Measurements from ENCODE around the gene DYRK2. TPM values are rescaled to one million over a fixed set of nuclear protein-coding genes. Genes with fewer than 3 reads are reported as not detected.

The DYRK2 gene
- total RNA-seq, 6 experiments from 2014 or later = 30.4 to 40.1 (median 31.6) TPM

- DNase-seq = no peak
- peaks cover 12% of the 10 kb centered on the region; the same call in 1 of the 2 replicates for H3K36me3 Mint-ChIP-seq (ENCODE audit: low read depth)
- no peak for TF ChIP-seq CTCF (IDR thresholded peaks at IDR 0.05)
- peaks cover 57% of the 10 kb centered on the region for H3K4me1 Mint-ChIP-seq (ENCODE audit: low read depth)
- H3K9me3 Mint-ChIP-seq = no peaks in the 10 kb centered on the region
- no peaks in the 10 kb centered on the region; the same call in 1 of the 2 replicates for H3K27me3 Mint-ChIP-seq (ENCODE audit: insufficient read depth)
- no peak overlapping the region for H3K4me3 Mint-ChIP-seq
- peak overlapping the region; percentile 97 for H3K27ac Mint-ChIP-seq
Measured at GRCh38 chr12:67697443-67697842, 48.9 kb downstream of the DYRK2 start.

- H3K36me3 Mint-ChIP-seq (ENCODE audit: low read depth) = peaks cover 12% of the 10 kb centered on the region; the same call in 1 of the 2 replicates
- DNase-seq = no peak
- TF ChIP-seq CTCF (IDR thresholded peaks at IDR 0.05) = no peak
- peak overlapping the region; percentile 97 for H3K27ac Mint-ChIP-seq
- peak overlapping the region; percentile 88 for H3K4me3 Mint-ChIP-seq
- H3K27me3 Mint-ChIP-seq (ENCODE audit: insufficient read depth) = no peaks in the 10 kb centered on the region; the same call in 1 of the 2 replicates
- no peaks in the 10 kb centered on the region for H3K9me3 Mint-ChIP-seq
- H3K4me1 Mint-ChIP-seq (ENCODE audit: low read depth) = peaks cover 58% of the 10 kb centered on the region
Measured at GRCh38 chr12:67697967-67698366, 49.4 kb downstream of the DYRK2 start.

GRCh38 chr12:67698672-67699581 is 50.4 kb downstream of the DYRK2 start:
- TF ChIP-seq CTCF (IDR thresholded peaks at IDR 0.05) = no peak
- Mint-ChIP-seq H3K36me3 (ENCODE audit: low read depth) (peaks cover 6% of the 10 kb centered on the region; the same call in 1 of the 2 replicates), H3K4me3 (peak overlapping the region; percentile 88), H3K9me3 (no peaks in the 10 kb centered on the region), H3K27me3 (ENCODE audit: insufficient read depth) (no peaks in the 10 kb centered on the region; the same call in 1 of the 2 replicates), H3K4me1 (ENCODE audit: low read depth) (peaks cover 63% of the 10 kb centered on the region), H3K27ac (peak overlapping the region; percentile 97)
- DNase-seq = peak; percentile 90

GRCh38 chr12:67701121-67701520 is 52.6 kb downstream of the DYRK2 start:
- no peaks in the 10 kb centered on the region; the same call in 1 of the 2 replicates for H3K27me3 Mint-ChIP-seq (ENCODE audit: insufficient read depth)
- TF ChIP-seq CTCF (IDR thresholded peaks at IDR 0.05) = no peak
- peak overlapping the region; percentile 29; the same call in 1 of the 2 replicates for H3K4me3 Mint-ChIP-seq
- H3K36me3 Mint-ChIP-seq (ENCODE audit: low read depth) = peaks cover 5% of the 10 kb centered on the region; the same call in 1 of the 2 replicates
- peaks cover 85% of the 10 kb centered on the region for H3K4me1 Mint-ChIP-seq (ENCODE audit: low read depth)
- DNase-seq = peak; percentile 70
- no peaks in the 10 kb centered on the region for H3K9me3 Mint-ChIP-seq
- peak overlapping the region; percentile 67 for H3K27ac Mint-ChIP-seq

- peaks cover 5% of the 10 kb centered on the region; the same call in 1 of the 2 replicates for H3K36me3 Mint-ChIP-seq (ENCODE audit: low read depth)
- no peak overlapping the region for H3K27ac Mint-ChIP-seq
- no peak for DNase-seq
- TF ChIP-seq CTCF (IDR thresholded peaks at IDR 0.05) = no peak
- H3K9me3 Mint-ChIP-seq = no peaks in the 10 kb centered on the region
- H3K4me3 Mint-ChIP-seq = no peak overlapping the region
- H3K4me1 Mint-ChIP-seq (ENCODE audit: low read depth) = peaks cover 88% of the 10 kb centered on the region
- no peaks in the 10 kb centered on the region; the same call in 1 of the 2 replicates for H3K27me3 Mint-ChIP-seq (ENCODE audit: insufficient read depth)
Measured at GRCh38 chr12:67702136-67702535, 53.6 kb downstream of the DYRK2 start.
